Fibroblast of villous mesenchyme (primary cell): ENCODE results near the gene GAS5. TPM values are rescaled to one million over a fixed set of nuclear protein-coding genes. Genes with fewer than 3 reads are reported as not detected.

Experiments
- DNase-seq: peaks from one replicate; pipeline ENCODE4 v3.0.0-alpha.2; 2010; ENCODE audit warnings: low read depth
- H3K4me3 ChIP-seq: 2 replicates; pipeline ENCODE4 v1.5.1; 2011; ENCODE audit warnings: low read depth, mild to moderate bottlenecking, low read length
- total RNA-seq: library from RNA; depleted of rRNA; stranded (reverse); fragments of >200 nt; gene quantifications from 2 replicates; pipeline ENCODE4 v1.2.3, GENCODE V29; 2012
- TF ChIP-seq, protein P1 (sequence below): IDR thresholded peaks from 2 replicates; pipeline ENCODE4 v1.5.1; 2012; ENCODE audit warnings: low read depth, mild to moderate bottlenecking, low read length; ENCODE audit not compliant: insufficient read depth

The GAS5 gene
- total RNA-seq, 1 donor = 367 TPM

DNA sequence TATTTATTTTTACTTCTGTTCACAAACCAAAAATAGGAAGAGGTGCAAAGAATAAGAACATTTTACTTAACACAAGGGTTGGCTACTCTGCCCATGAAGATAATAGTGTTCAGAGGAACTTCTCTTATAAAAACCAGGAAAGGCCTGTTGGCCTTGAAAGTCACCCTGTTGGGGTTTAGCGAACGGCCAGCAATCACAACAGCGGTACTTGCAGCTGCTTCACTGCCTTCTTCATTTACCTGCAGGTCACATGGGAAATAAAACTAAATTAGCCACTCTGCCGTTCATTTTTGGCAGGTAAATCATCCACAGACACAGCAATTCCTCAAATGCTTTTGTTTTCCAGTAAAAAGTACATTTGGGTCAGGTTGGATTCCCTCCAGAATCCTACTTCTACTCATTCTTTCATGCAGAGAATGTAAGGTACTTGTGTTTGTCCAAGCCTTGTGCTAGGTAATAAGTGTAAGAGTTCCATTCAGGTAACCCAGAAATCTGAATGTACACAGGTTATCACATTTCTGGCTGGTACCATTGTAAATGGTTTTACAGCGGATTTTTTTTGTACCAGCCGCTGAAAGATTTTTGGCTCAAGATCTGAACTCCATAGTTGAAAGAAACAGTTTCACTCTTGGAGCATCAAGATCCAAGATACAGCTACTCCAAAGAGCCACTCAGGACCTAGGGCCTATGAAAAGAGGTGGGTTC lies 36.2 kb upstream of the GAS5 start:
- H3K4me3 ChIP-seq = no peak overlapping the region
- TF ChIP-seq, protein P1, sequence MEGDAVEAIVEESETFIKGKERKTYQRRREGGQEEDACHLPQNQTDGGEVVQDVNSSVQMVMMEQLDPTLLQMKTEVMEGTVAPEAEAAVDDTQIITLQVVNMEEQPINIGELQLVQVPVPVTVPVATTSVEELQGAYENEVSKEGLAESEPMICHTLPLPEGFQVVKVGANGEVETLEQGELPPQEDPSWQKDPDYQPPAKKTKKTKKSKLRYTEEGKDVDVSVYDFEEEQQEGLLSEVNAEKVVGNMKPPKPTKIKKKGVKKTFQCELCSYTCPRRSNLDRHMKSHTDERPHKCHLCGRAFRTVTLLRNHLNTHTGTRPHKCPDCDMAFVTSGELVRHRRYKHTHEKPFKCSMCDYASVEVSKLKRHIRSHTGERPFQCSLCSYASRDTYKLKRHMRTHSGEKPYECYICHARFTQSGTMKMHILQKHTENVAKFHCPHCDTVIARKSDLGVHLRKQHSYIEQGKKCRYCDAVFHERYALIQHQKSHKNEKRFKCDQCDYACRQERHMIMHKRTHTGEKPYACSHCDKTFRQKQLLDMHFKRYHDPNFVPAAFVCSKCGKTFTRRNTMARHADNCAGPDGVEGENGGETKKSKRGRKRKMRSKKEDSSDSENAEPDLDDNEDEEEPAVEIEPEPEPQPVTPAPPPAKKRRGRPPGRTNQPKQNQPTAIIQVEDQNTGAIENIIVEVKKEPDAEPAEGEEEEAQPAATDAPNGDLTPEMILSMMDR = no peak
- no peak for DNase-seq

- TF ChIP-seq, protein P1 = no peak
- DNase-seq = no peak
Measured at GRCh38 chr1:173900992-173901391, 33.2 kb upstream of the GAS5 start.

DNA sequence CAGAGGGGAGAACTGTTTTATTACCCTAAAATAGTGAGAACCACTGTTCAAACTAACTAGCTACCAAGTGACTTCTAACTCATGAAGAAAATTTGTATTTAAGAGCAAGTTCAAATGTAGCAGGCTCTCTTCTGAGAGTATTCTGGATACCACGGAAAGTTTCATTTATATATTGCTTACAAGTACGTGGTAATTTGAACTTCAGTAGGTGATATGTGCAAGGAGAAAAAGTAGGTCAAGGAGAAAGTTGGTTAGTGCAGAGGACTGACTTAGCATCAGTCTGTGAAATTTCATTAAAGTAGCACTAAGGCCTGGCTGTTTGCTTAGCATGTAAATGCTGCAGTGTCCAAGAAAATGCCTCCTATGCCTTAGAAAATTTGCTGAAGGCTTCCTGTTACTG lies 32.6 kb upstream of the GAS5 start:
- TF ChIP-seq, protein P1 = no peak
- no peak overlapping the region for H3K4me3 ChIP-seq
- no peak for DNase-seq

More at GRCh38 chr1:173900992-173901391, 33.2 kb upstream of the GAS5 start:
- H3K4me3 ChIP-seq = no peak overlapping the region

DNA sequence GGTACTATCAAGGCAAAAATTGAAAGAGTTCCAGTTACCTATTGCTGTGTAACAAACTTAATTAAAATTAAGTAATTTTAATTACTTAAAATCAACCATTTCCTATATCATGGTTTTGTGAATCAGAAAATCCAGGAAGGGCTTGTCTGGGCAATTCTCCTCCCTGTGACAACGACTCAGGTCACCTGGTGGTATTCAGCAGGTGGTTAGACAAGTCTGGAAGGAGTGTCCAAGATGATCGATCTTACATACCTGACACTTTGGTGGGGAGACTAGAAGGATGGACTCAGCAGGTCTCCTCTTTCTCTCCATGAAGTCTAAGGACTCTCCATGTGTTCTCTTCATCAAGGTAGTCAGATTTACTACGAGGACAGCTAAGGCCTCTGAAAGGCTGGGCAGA lies 26.4 kb upstream of the GAS5 start:
- TF ChIP-seq, protein P1 = no peak
- DNase-seq = no peak
- H3K4me3 ChIP-seq = no peak overlapping the region

GRCh38 chr1:173893611-173894010 lies 25.8 kb upstream of the GAS5 start:
- TF ChIP-seq, protein P1 = no peak
- H3K4me3 ChIP-seq = no peak overlapping the region
- DNase-seq = no peak

GRCh38 chr1:173889885-173890284 lies 22.1 kb upstream of the GAS5 start:
- H3K4me3 ChIP-seq = no peak overlapping the region
- no peak for DNase-seq
- TF ChIP-seq, protein P1 = no peak

DNA sequence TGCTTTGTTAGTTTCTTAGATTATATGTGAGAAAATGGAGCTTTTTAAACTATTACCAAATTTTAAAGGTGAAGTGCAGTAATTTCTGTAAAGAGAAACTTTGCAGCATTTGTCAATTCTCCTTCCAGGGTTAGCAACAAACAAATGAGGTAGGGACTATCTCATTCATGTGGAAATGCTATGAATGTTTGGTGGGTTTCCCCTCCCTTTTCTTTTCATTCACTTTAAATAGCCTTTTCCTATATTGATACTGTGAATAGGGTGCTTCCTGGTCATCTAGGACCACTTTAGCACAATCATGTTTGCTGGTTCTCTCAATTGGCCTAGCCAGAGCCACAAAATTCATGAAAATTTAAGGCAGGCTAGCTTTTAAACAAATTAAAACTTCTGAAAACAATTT lies 21.0 kb upstream of the GAS5 start:
- DNase-seq = no peak
- H3K4me3 ChIP-seq = no peak overlapping the region
- TF ChIP-seq, protein P1 = no peak
